ENCODE data around the gene BCKDK.

The BCKDK gene

GRCh38 chr16:31088459-31089183 is 19.6 kb upstream of the BCKDK start, which contains the start of gene PRSS53:
PRSS53 (minus strand) TSS chr16:31088943; CDS start chr16:31088809, 134 bp downstream.
- H3K27me3 ChIP-seq (replicated peaks; ENCODE audit: control insufficient read depth, insufficient read depth, low read length), result no peaks in the 10 kb centered on the region
- DNase-seq (ENCODE audit: extremely low read depth, insufficient read length), result no peak
- no peak within 1 kb of the TSS for H3K4me3 ChIP-seq (replicated peaks; ENCODE audit: low read depth, low read length)
- no peak for TF ChIP-seq CTCF (IDR thresholded peaks at IDR 0.05; ENCODE audit: insufficient read depth, low read length, poor library complexity, severe bottlenecking)
- peaks cover 17% of the 10 kb centered on the region for H3K36me3 ChIP-seq (ENCODE audit: control insufficient read depth, insufficient read depth, low read length)

DNA sequence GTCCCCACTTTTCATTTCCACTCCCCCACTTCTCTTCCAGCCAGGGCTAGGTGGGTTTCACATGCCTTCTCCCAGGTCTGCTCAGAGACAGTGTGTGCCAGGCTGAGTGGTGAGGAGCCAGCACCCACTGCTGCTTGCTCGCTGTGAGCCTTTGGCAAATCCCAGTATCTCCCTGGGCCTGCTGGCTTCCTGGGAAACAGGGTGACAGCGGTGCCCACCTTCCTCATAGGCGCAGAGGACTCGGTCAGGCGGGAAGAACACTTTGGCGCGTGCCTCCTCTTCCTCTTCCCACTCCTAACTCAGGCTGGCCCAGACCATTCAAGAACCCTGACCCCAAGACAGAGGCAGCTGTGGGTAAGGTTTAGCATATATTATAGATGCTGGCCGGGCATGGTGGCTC is 19.0 kb upstream of the BCKDK start:
- no peak for DNase-seq (ENCODE audit: extremely low read depth, insufficient read length)
- H3K4me3 ChIP-seq (replicated peaks; ENCODE audit: low read depth, low read length), result no peak overlapping the region
- H3K27me3 ChIP-seq (replicated peaks; ENCODE audit: control insufficient read depth, insufficient read depth, low read length), result no peaks in the 10 kb centered on the region
- TF ChIP-seq CTCF (IDR thresholded peaks at IDR 0.05; ENCODE audit: insufficient read depth, low read length, poor library complexity, severe bottlenecking), result no peak
- peaks cover 16% of the 10 kb centered on the region for H3K36me3 ChIP-seq (ENCODE audit: control insufficient read depth, insufficient read depth, low read length)

GRCh38 chr16:31090540-31090939 is 17.6 kb upstream of the BCKDK start:
- Histone ChIP-seq H3K36me3 (ENCODE audit: control insufficient read depth, insufficient read depth, low read length) (peaks cover 10% of the 10 kb centered on the region), H3K4me3 (replicated peaks; ENCODE audit: low read depth, low read length) (no peak overlapping the region), H3K27me3 (replicated peaks; ENCODE audit: control insufficient read depth, insufficient read depth, low read length) (no peaks in the 10 kb centered on the region)
- TF ChIP-seq CTCF (IDR thresholded peaks at IDR 0.05; ENCODE audit: insufficient read depth, low read length, poor library complexity, severe bottlenecking), result no peak
- DNase-seq (ENCODE audit: extremely low read depth, insufficient read length), result no peak

- Histone ChIP-seq H3K4me3 (replicated peaks; ENCODE audit: low read depth, low read length) (no peak overlapping the region), H3K36me3 (ENCODE audit: control insufficient read depth, insufficient read depth, low read length) (peaks cover 7% of the 10 kb centered on the region), H3K27me3 (replicated peaks; ENCODE audit: control insufficient read depth, insufficient read depth, low read length) (no peaks in the 10 kb centered on the region)
- no peak for DNase-seq (ENCODE audit: extremely low read depth, insufficient read length)
- TF ChIP-seq CTCF (IDR thresholded peaks at IDR 0.05; ENCODE audit: insufficient read depth, low read length, poor library complexity, severe bottlenecking), result no peak
Observed at GRCh38 chr16:31092330-31092729, 15.9 kb upstream of the BCKDK start.

DNA sequence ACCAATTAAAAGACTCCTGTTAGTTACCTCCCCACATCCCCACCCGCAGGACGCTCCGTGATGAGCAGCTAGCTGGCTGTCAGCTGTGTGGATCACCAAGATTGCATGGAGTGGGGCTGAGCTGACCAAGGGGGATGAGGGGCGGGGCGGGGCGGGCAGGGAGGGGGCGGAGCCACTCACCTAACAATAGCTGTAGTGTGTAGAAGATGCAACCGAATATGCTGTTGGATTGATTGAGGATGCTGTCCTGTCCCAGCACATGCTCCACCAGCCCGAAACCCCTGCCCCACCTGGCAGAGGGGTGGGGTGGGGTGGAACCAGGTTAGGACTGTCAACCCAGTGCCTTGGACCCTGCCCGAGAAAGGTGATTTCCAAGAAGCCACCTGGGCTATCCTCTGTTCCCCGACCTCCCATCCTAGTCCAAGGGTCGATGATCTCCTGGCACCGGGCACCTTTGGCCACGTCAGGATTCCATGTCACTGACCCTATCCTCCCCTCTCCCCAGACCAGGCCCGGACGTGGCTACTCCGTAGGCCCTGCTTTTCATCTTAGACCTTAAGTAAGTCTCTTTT is 15.0 kb upstream of the BCKDK start:
- DNase-seq (ENCODE audit: extremely low read depth, insufficient read length), result no peak
- Histone ChIP-seq H3K27me3 (replicated peaks; ENCODE audit: control insufficient read depth, insufficient read depth, low read length) (no peaks in the 10 kb centered on the region), H3K4me3 (replicated peaks; ENCODE audit: low read depth, low read length) (peak overlapping the region; percentile 48), H3K36me3 (ENCODE audit: control insufficient read depth, insufficient read depth, low read length) (peaks cover 7% of the 10 kb centered on the region)
- no peak for TF ChIP-seq CTCF (IDR thresholded peaks at IDR 0.05; ENCODE audit: insufficient read depth, low read length, poor library complexity, severe bottlenecking)

Measured in GM06990 (cell line).